GM12873 (cell line): ENCODE data around the gene TMEM132A.

Experiments used
- CTCF ChIP-seq: IDR thresholded peaks from 2 replicates; pipeline ENCODE4 v1.5.1; 2012; ENCODE audit warnings: low read depth, mild to moderate bottlenecking, moderate library complexity, low read length, control low read depth; ENCODE audit not compliant: insufficient read depth; ENCODE audit errors: missing control alignments

Gene TMEM132A

GRCh38 chr11:60913793-60914632 is 10.2 kb upstream of the TMEM132A start, which contains the start of gene TMEM109:
TSS of gene TMEM109 (plus strand) at chr11:60914158. CDS start at chr11:60919694, 5,536 bp downstream.
- no peak for TF ChIP-seq CTCF

GRCh38 chr11:60914633-60915247 is 9.5 kb upstream of the TMEM132A start:
- no peak for TF ChIP-seq CTCF

GRCh38 chr11:60915248-60915914 is 8.9 kb upstream of the TMEM132A start:
- peak; percentile 53 for TF ChIP-seq CTCF

GRCh38 chr11:60916669-60917206 is 7.5 kb upstream of the TMEM132A start:
- no peak for TF ChIP-seq CTCF

GRCh38 chr11:60917267-60917666 is 7.0 kb upstream of the TMEM132A start:
- TF ChIP-seq CTCF = no peak

- no peak for TF ChIP-seq CTCF
Measured at GRCh38 chr11:60918251-60918938, 5.9 kb upstream of the TMEM132A start.
